SK-N-DZ (cell line): ENCODE data around the gene TCP11X1. TPM values are rescaled to one million over a fixed set of nuclear protein-coding genes. Genes with fewer than 3 reads are reported as not detected.
"Not testable (repeated sequence)": the region's sequence is repeated elsewhere in the genome, so short reads cannot be mapped to it uniquely, and the experiment has no call there.

Experiments
- DNase-seq: peaks from one replicate; pipeline ENCODE4 v3.0.0-alpha.2; 2015; ENCODE audit warnings: low spot score
- polyA plus RNA-seq, 2 experiments: library from polyadenylated mRNA; depleted of rRNA; stranded (reverse); fragments of >200 nt; gene quantifications; 2 replicates each; pipeline ENCODE4 v1.2.3, GENCODE V29; 2014

The TCP11X1 gene
- polyA plus RNA-seq (2014; cell fraction: cytosol; rRNA removed) = 0.09 TPM in 1 of 2 replicates, not detected in the other
- polyA plus RNA-seq (2014; cell fraction: nucleus; rRNA removed) = not detected in 2 replicates

- not testable (repeated sequence) for DNase-seq
Measured at GRCh38 chrX:102214986-102215385, at the start of gene TCP11X1. TCP11X1 (plus strand) TSS chrX:102215301.

- no peak for DNase-seq
Measured at GRCh38 chrX:102185967-102186720, 29.0 kb upstream of the TCP11X1 start.

GRCh38 chrX:102207940-102208339 lies 7.2 kb upstream of the TCP11X1 start:
- not testable (repeated sequence) for DNase-seq

GRCh38 chrX:102216497-102216896 lies 1.4 kb downstream of the TCP11X1 start:
- DNase-seq = not testable (repeated sequence)

- not testable (repeated sequence) for DNase-seq
Measured at GRCh38 chrX:102235678-102236077, 20.6 kb downstream of the TCP11X1 start.

GRCh38 chrX:102240265-102240664 lies 25.2 kb downstream of the TCP11X1 start:
- DNase-seq = not testable (repeated sequence)

GRCh38 chrX:102246893-102247292 lies 31.8 kb downstream of the TCP11X1 start, which contains the start of gene NXF2:
NXF2 (plus strand) TSS chrX:102247167; CDS start chrX:102307079, 59,912 bp downstream.
- DNase-seq = not testable (repeated sequence)

GRCh38 chrX:102272231-102272630 lies 57.1 kb downstream of the TCP11X1 start:
- DNase-seq = not testable (repeated sequence)
